ENCODE results near the gene IGF2R.

IGF2R gene

GRCh38 chr6:160042014-160042773 lies 73.3 kb downstream of the IGF2R start:
- in situ Hi-C loops (cut with MboI; ENCODE audit: low sequenced_read_pairs) = no loop called here

DNA sequence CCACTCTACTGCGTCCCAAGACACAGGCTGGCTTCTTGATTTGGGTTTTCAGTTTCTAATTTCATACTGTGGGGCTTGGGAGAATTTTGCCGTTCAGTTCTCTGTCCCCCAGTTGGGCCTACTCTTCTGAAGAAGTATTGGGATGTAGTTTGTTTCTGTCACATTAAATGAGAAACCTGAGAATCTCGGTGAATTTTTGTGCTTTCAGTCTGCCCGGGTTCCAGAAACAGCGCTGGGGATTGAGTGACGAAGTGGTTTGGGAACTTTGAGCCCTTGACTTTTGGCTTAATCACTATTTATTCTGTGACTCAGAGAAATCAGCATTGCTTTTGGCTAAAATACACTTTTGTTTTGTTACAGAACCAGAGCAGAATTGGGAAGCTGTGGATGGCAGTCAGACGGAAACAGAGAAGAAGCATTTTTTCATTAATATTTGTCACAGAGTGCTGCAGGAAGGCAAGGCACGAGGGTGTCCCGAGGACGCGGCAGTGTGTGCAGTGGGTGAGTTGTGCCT lies 74.0 kb downstream of the IGF2R start:
- in situ Hi-C loops (cut with MboI; ENCODE audit: low sequenced_read_pairs) = no loop called here

DNA sequence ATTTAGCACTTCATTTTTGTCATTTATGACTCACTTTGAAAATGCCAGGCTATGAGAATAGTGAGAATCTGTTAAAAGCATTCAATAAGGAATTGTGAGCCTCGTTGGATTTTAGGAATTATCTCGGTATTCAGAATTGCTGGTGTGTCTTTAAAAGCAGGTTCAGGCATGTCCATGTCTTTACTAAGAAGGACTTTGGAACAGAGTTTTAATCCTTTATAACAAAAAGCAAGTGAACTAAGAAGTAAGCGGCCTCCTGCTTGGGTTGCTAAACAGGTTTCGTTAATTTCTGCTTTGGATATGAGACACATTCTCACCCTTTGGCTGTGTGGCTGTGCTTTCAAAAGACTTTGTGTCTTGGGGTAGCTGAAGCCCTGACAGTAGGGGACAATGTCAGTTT lies 74.9 kb downstream of the IGF2R start:
- in situ Hi-C loops (cut with MboI; ENCODE audit: low sequenced_read_pairs) = no loop called here

GRCh38 chr6:160044687-160045086 lies 75.8 kb downstream of the IGF2R start:
- in situ Hi-C loops (cut with MboI; ENCODE audit: low sequenced_read_pairs) = no loop called here

GRCh38 chr6:160048471-160048870 lies 79.6 kb downstream of the IGF2R start:
- in situ Hi-C loops (cut with MboI; ENCODE audit: low sequenced_read_pairs) = no loop called here

DNA sequence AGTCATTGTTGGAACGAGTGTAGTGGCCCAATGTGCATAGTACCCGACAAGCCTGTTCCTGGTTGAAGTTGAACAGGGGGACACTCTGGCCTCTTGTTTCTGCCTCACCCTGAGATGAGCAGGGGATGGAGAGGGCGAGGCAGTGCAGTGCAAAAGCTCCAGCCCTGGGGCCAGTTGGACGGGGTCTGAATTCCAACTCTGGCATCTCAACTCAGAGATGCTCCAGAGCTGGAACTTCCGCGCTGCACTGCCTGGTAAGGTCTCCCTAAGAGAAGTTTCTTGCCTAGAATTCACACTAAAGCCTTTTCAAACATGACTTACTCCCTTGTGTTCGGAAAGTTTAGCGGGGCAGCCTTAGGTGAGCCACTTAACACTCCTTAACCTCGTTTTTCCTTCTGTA lies 80.5 kb downstream of the IGF2R start:
- in situ Hi-C loops (cut with MboI; ENCODE audit: low sequenced_read_pairs) = no loop called here

GRCh38 chr6:160050022-160050421 lies 81.1 kb downstream of the IGF2R start:
- in situ Hi-C loops (cut with MboI; ENCODE audit: low sequenced_read_pairs) = no loop called here

- in situ Hi-C loops (cut with MboI; ENCODE audit: low sequenced_read_pairs) = no loop called here
These were observed 82.5 kb downstream of the IGF2R start for GRCh38 chr6:160051390-160051789.

DNA sequence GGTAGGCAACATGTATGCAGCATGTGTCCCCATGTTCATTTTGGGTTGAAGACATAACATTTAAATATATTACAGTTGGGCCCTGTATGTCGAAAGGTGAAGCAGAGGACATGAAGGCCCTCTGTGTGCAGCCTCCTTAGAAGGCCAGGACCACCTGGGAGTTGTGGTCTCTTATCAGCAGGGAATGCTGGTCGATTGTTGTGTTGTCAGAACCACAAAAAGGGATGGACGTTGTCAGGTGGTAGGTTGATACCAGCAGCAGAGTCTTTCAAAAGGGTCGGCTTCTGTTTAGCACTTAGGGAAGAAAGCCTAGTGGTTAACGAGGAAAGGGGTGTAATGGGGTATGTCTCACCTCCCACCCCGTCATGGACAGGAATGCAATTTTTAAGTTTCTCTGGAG lies 85.4 kb downstream of the IGF2R start:
- in situ Hi-C loops (cut with MboI; ENCODE audit: low sequenced_read_pairs) = no loop called here

DNA sequence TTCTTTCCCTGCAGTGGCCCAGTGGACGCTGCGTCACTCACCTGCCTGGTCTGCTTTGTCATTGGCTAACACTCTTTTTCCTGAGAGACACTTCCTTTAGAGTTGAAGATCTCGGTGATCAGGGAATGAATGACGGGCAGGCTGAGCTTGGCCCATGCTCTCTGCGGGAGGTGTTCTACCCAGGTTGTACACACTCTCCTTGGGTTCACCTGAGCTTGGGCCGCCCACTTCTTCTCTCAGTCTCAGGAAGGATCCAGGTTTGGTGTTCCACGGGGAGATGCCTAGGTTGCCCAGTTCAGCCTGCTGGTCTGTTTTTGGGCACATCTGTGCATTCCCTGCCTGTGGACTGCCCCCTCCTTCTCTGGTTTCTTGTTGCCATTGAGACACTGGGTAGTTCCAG lies 86.0 kb downstream of the IGF2R start:
- in situ Hi-C loops (cut with MboI; ENCODE audit: low sequenced_read_pairs) = no loop called here

DNA sequence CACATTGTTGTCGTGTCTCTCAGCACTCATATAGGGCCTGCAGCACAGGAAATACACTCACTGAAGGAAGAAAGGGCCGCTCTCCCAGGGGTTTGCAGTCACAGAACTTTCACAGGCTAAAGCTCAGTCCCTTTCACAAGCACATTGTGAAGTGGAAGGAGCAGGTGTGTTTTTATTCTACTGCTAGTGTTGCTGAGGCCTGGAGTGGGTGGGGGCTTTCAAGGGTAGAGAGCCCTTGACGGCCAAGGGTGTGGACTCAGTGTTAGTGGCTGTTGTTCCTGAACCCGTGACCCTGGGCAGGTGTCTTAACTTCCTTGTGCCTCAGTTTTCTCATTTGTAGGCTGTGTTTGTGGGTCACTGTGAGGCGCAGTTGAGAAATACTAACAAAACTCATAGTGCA lies 86.5 kb downstream of the IGF2R start:
- in situ Hi-C loops (cut with MboI; ENCODE audit: low sequenced_read_pairs) = no loop called here

GRCh38 chr6:160055813-160056212 lies 86.9 kb downstream of the IGF2R start:
- in situ Hi-C loops (cut with MboI; ENCODE audit: low sequenced_read_pairs) = no loop called here

GRCh38 chr6:160057080-160057479 lies 88.2 kb downstream of the IGF2R start:
- in situ Hi-C loops (cut with MboI; ENCODE audit: low sequenced_read_pairs) = no loop called here

DNA sequence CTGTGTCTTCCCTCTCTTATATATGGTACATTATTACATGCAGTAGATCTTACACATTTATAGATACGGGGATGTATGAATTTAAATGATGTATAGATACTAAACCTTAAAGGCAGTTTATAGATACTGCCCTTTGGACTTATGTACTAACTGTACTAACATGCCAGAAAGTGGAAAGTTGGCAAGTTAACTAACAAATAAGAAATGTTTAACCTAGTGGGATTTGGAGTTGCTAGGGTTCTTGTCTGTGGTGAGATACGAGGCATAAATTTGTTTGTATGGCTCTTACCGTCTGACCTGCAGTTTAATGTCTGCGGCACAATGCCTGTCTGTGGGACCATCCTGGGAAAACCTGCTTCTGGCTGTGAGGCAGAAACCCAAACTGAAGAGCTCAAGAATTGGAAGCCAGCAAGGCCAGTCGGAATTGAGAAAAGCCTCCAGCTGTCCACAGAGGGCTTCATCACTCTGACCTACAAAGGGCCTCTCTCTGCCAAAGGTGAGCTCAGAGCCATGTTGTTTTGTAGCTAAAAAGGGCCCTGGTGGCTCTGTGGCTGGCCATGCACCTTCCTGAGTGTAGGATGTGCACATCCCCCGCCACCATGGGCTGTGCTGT lies 89.8 kb downstream of the IGF2R start:
- in situ Hi-C loops (cut with MboI; ENCODE audit: low sequenced_read_pairs) = no loop called here

DNA sequence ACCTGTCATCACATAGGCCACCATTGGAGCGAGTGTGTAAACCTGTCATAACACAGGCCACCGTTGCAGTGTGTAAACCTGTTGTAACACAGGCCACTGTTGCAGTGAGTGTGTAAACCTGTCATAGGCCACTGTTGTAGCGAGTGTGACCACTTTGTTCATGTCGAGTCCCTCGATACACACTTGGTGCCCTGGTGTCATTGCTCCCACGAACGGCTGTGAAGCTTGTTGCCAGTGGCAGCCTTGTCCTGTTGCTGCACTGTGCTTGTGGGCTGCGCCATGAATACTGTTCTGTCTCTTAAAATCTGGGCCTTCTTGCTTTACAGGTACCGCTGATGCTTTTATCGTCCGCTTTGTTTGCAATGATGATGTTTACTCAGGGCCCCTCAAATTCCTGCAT lies 91.3 kb downstream of the IGF2R start:
- in situ Hi-C loops (cut with MboI; ENCODE audit: low sequenced_read_pairs) = no loop called here

DNA sequence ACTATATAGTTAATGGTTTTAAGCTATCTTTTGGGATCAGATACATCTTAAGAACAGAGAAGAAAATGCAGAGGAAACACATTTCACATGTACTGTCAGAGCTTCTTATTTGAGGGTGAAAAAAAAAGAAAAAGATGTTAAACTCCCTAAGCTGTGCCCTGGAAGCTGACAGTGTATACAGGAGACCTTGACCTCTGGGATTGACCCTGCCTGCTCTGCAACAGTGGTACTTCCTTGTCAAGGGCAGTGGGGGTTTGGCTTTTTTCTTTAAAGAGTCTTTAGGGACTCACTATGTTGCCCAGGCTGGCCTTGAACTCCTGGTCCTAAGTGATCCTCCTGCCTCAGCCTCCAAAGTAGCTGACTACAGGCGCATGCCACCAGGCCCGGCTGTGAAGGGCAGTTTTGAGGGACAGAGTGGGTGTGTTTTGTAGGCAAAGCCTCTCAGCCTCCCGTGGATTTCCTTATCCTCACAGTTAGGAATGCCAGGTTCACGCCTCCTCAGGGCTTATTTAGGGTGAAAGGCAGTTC lies 92.1 kb downstream of the IGF2R start:
- in situ Hi-C loops (cut with MboI; ENCODE audit: low sequenced_read_pairs) = no loop called here

DNA sequence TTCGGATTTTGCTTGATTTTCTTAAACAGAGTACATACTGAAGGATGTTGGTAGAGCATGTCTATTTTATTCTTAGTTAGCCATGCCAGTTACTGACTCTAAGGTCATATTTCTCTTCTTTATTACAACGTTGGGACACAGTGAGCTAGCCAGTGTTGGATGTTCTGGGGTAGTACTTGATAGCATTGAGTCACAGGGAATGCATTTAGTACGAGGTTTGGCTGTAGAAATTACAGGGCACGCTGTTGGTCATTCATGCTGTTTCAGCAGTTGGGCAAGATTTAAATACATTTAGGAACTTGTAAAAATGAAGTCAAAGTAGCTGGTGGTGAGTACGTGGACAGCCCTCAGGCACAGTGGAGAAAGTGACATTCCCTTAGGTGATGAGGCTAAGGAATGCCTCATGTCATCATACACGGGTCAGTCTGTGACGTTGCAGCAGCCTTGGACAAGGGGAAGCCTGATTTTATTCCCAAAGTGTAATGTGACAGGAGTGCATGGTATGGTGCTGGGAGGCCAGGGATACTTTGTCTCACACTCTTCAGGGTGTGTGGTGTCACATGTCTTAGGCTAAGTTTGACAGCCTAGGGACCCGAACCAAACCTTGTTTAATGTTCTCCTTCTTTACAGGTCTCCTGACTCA lies 95.0 kb downstream of the IGF2R start:
- in situ Hi-C loops (cut with MboI; ENCODE audit: low sequenced_read_pairs) = no loop called here

DNA sequence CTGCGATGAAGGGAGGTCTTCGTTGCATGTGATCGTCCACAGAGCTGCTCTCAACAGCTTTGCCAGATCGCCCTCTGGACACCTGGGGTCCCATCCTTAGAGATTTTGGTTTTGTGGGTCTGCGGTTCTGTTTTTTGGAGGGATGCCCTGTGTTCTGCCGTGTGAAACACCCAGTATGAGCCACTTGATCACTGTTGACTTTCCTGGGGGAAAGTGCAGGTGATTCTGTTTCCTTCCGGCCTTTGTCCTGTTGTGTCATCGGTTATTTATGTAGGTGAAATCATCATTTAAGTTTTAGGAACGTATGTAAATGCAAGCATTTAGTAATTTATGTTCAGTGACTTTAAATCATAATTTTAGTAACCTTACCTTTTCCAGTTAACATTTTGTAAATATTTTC lies 96.3 kb downstream of the IGF2R start:
- in situ Hi-C loops (cut with MboI; ENCODE audit: low sequenced_read_pairs) = no loop called here

- in situ Hi-C loops (cut with MboI; ENCODE audit: low sequenced_read_pairs) = no loop called here
These were observed 98.7 kb downstream of the IGF2R start for GRCh38 chr6:160067564-160067963.

GRCh38 chr6:160068346-160068745 lies 99.5 kb downstream of the IGF2R start:
- in situ Hi-C loops (cut with MboI; ENCODE audit: low sequenced_read_pairs) = no loop called here

DNA sequence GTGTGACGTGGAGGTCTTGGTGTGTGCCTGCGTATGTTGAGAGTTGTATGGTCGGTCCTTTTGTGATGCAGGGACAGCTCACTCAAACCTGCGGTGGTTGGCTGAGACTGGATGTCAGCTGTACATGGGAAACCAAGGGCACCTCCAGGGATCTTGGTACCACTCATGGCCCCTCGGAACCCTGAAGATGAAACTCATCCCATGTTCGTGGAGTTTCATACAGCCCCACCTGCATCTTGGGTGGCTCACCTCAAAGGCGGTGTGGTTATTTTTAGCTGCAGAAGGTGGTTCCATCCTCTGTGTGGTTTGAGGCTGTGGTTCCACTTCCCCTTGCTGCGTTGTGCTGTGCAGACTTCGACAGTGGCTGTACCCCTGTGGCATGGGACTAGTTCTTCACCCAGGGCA lies 100.2 kb downstream of the IGF2R start:
- in situ Hi-C loops (cut with MboI; ENCODE audit: low sequenced_read_pairs) = no loop called here

DNA sequence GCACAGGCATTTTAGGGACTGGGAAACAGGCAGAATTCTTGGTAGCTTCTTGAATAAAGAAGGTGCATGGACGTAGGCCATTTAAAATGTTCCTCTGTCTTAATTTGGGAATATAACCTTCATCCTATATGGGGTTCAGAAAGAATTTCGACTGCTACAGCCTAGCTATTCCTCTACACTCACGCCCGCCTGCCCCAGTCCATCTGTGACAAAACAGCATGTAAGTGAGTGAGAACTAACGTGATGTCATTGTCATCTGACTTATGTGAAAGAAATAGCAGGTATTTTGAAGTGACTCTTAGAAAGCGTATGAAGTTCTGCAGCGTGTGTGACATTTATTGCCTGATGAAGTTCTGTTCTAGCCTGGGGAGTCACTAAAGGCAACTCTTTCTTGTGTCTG lies 100.6 kb downstream of the IGF2R start:
- in situ Hi-C loops (cut with MboI; ENCODE audit: low sequenced_read_pairs) = no loop called here
